HepG2 (cell line): ENCODE data around the gene INO80. TPM values are rescaled to one million over a fixed set of nuclear protein-coding genes. Genes with fewer than 3 reads are reported as not detected.

Source experiments
- ATAC-seq: fragments of 200-7000 bp; cut with Tn5 transposase; 3 replicates; pipeline ENCODE4 v1.9.1; 2020; ENCODE audit warnings: mild to moderate bottlenecking, moderate library complexity
- BruUV-seq: library from RNA; stranded (reverse); fragments of 400-500 nt; replicated peaks from 2 replicates; lab custom pipeline; 2021; lab: Mats Ljungman, UMichigan
- CTCF ChIA-PET: fragments of 300-600 bp; formaldehyde crosslinking; extraction: SDS; loops from one replicate; lab custom pipeline; 2021; ENCODE audit warnings: low total read pairs, inconsistent platforms, low intra/inter-chr PET ratio; lab: Yijun Ruan, JAX
- POLR2A ChIA-PET: fragments of 350-600 bp; sonication (Branson Sonifier 250); formaldehyde crosslinking; loops from one replicate; lab custom pipeline; 2020; ENCODE audit warnings: antibody characterized with exemption, inconsistent platforms; lab: Yijun Ruan, JAX
- DNase-seq: peaks from one replicate; pipeline ENCODE4 v3.0.0-alpha.2; 2015; ENCODE audit warnings: low spot score
- FAIRE-seq: peaks from 3 replicates; lab custom pipeline; 2011; peaks lifted over from hg19 to GRCh38; lab: Jason Lieb, UNC
- H2AFZ ChIP-seq: one replicate; pipeline ENCODE4 v1.6.1; 2011; ENCODE audit warnings: low read length, inconsistent platforms
- H3K27ac ChIP-seq: fragments of 300-600 bp; 3 replicates; pipeline ENCODE4 v1.8.0; 2011; ENCODE audit warnings: mixed run types, mild to moderate bottlenecking, mixed read lengths, low read length, inconsistent platforms; ENCODE audit not compliant: insufficient read depth; ENCODE audit errors: extremely low read length
- H3K27me3 ChIP-seq, 2 experiments: fragments of 200-600 bp in 1 of 2; 2 replicates in 1 of 2; 3 replicates in 1 of 2; pipeline versions ENCODE4 v1.6.0 to v1.8.0; 2011; ENCODE audit warnings: low read length in 2 of 2, mild to moderate bottlenecking in 2 of 2, moderate library complexity in 2 of 2, inconsistent platforms in 1 of 2; ENCODE audit not compliant: insufficient read depth in 2 of 2, control insufficient read depth in 1 of 2
- H3K36me3 ChIP-seq, 2 experiments: fragments of 200-600 bp in 1 of 2; replicated peaks in 1 of 2; 2 replicates in 1 of 2; 3 replicates in 1 of 2; pipeline versions ENCODE4 v1.5.1 to v1.8.0; 2011; ENCODE audit warnings: low read length in 2 of 2, inconsistent platforms in 1 of 2; ENCODE audit not compliant: insufficient read depth in 2 of 2, control insufficient read depth in 1 of 2
- H3K4me1 ChIP-seq: 2 replicates; pipeline ENCODE4 v1.5.1; 2012; ENCODE audit warnings: low read length, inconsistent platforms; ENCODE audit not compliant: insufficient read depth
- H3K4me2 ChIP-seq: 2 replicates; pipeline ENCODE4 v1.6.0; 2011; ENCODE audit warnings: low read depth, low read length, inconsistent platforms
- H3K4me3 ChIP-seq, 3 experiments: fragments of 200-600 bp in 1 of 3; sonication (generic), shearing (Covaris generic) in 1 of 3; replicated peaks in 1 of 3; 2 replicates each; pipeline ENCODE4 v1.5.1; 2011 to 2016; ENCODE audit warnings: low read length in 3 of 3, inconsistent platforms in 2 of 3, low read depth in 2 of 3, mild to moderate bottlenecking in 2 of 3, control low read depth in 1 of 3, mixed read lengths in 1 of 3; ENCODE audit not compliant: insufficient read depth in 1 of 3
- H3K79me2 ChIP-seq: one replicate; pipeline ENCODE4 v1.6.1; 2011; ENCODE audit warnings: low read length, inconsistent platforms; ENCODE audit not compliant: insufficient read depth
- H3K9ac ChIP-seq: 2 replicates; pipeline ENCODE4 v1.6.0; 2011; ENCODE audit warnings: mild to moderate bottlenecking, low read depth, low read length, inconsistent platforms; ENCODE audit not compliant: insufficient read depth
- H3K9me3 ChIP-seq: 2 replicates; pipeline ENCODE4 v1.5.1; 2012; ENCODE audit warnings: mild to moderate bottlenecking, low read length
- H4K20me1 ChIP-seq: 2 replicates; pipeline ENCODE4 v1.6.0; 2011; ENCODE audit warnings: inconsistent platforms, mild to moderate bottlenecking, low read length, moderate library complexity; ENCODE audit not compliant: insufficient read depth
- CREB1 ChIP-seq, 2 experiments: fragments of 450-650 bp in 1 of 2; IDR thresholded peaks; 2 replicates each; pipeline ENCODE4 v1.6.1; 2016 to 2017; ENCODE audit warnings: control low read depth in 1 of 2, mild to moderate bottlenecking in 1 of 2, missing compliant biosample characterization in 1 of 2, missing genetic modification characterization in 1 of 2
- MAFF ChIP-seq: IDR thresholded peaks from 2 replicates; pipeline ENCODE4 v1.6.1; 2011; ENCODE audit warnings: low read depth, low read length, improper control_type of control experiment
- MAFK ChIP-seq, 2 experiments: IDR thresholded peaks in 1 of 2; conservative IDR thresholded peaks in 1 of 2; 2 replicates each; pipeline ENCODE4 v1.6.1; 2011; ENCODE audit warnings: improper control_type of control experiment in 2 of 2, low read length in 2 of 2
- MED1 ChIP-seq: sonication (generic); formaldehyde crosslinking; IDR thresholded peaks from 2 replicates; pipeline ENCODE4 v1.4.0; 2020; ENCODE audit warnings: missing genetic modification reagents
- MTF2 ChIP-seq: sonication (generic); formaldehyde crosslinking; IDR thresholded peaks from 2 replicates; pipeline ENCODE4 v1.5.0; 2020; ENCODE audit warnings: missing genetic modification reagents, borderline replicate concordance
- PBX2 ChIP-seq: IDR thresholded peaks from 2 replicates; pipeline ENCODE4 v1.6.1; 2016; ENCODE audit warnings: control low read depth
- TOE1 ChIP-seq: sonication (generic); formaldehyde crosslinking; IDR thresholded peaks from 2 replicates; pipeline ENCODE4 v1.4.0; 2020; ENCODE audit warnings: mild to moderate bottlenecking, missing genetic modification reagents
- ZFP1 ChIP-seq: IDR thresholded peaks from 2 replicates; pipeline ENCODE4 v1.6.1; 2016
- ZNF20 ChIP-seq: sonication (generic); formaldehyde crosslinking; IDR thresholded peaks from 2 replicates; pipeline ENCODE4 v1.4.0; 2020; ENCODE audit warnings: mild to moderate bottlenecking, moderate library complexity, missing genetic modification reagents
- ZNF256 ChIP-seq: sonication (generic); formaldehyde crosslinking; conservative IDR thresholded peaks from 2 replicates; pipeline ENCODE4 v1.4.0; 2020; ENCODE audit warnings: missing genetic modification reagents
- ZNF616 ChIP-seq: sonication (generic); formaldehyde crosslinking; IDR thresholded peaks from 2 replicates; pipeline ENCODE4 v1.5.0; 2020; ENCODE audit warnings: low read depth, mild to moderate bottlenecking, missing genetic modification reagents
- ZNF747 ChIP-seq: sonication (generic); formaldehyde crosslinking; IDR thresholded peaks from 2 replicates; pipeline ENCODE4 v1.8.1; 2023; ENCODE audit warnings: missing genetic modification reagents, mild to moderate bottlenecking, borderline replicate concordance
- ZNF761 ChIP-seq: sonication (generic); formaldehyde crosslinking; conservative IDR thresholded peaks from 2 replicates; pipeline ENCODE4 v1.4.0; 2020; ENCODE audit warnings: mild to moderate bottlenecking, missing genetic modification reagents
- ZNF773 ChIP-seq: sonication (generic); formaldehyde crosslinking; IDR thresholded peaks from 2 replicates; pipeline ENCODE4 v1.4.0; 2020; ENCODE audit warnings: missing genetic modification reagents, borderline replicate concordance
- WGBS: methylation state at CpG from one replicate; pipeline ENCODE4 v1.1.6; 2017; ENCODE audit warnings: low lambda C conversion rate; 5-methylcytosine and 5-hydroxymethylcytosine counted together
- in situ Hi-C: cut with HindIII; loops from 2 replicates; pipeline ENCODE4 v1.10.0; 2017; ENCODE audit warnings: low pct_unique_long_range_greater_than_20kb; ENCODE audit not compliant: extremely low pct_ligation_motif_present
- intact Hi-C: fragments of 100-400 bp; cut with micrococcal nuclease; formaldehyde crosslinking; loops from one replicate; pipeline ENCODE4 v1.10.0; 2022; ENCODE audit not compliant: unreplicated experiment
- polyA plus RNA-seq, 8 experiments: library from polyadenylated mRNA; depleted of rRNA in 3 of 8; stranded (reverse) in 7 of 8; unstranded in 1 of 8; fragments of >200 nt; fragmentation: Illumina TruSeq in 4 of 8; extraction: Trizol in 4 of 8; gene quantifications; 2 replicates each; pipeline versions ENCODE4 v1.2.1 to v1.2.3, GENCODE V29; 2011 to 2016; ENCODE audit warnings: low read depth in 4 of 8, missing spikeins in 1 of 8, mixed read lengths in 1 of 8; ENCODE audit not compliant: insufficient read depth in 1 of 8
- total RNA-seq, 5 experiments: library from RNA; depleted of rRNA; stranded (reverse); fragments of >200 nt; fragmentation: Illumina TruSeq; extraction: Trizol; gene quantifications; 2 replicates each; pipeline ENCODE4 v1.2.3, GENCODE V29; 2016; ENCODE audit warnings: low read depth in 1 of 5
- TF ChIP-seq, protein P1 (sequence below): sonication (generic); formaldehyde crosslinking; conservative IDR thresholded peaks from 2 replicates; pipeline ENCODE4 v1.4.0; 2020; ENCODE audit warnings: missing genetic modification reagents
- TF ChIP-seq, protein P2 (sequence below): sonication (generic); formaldehyde crosslinking; IDR thresholded peaks from 2 replicates; pipeline ENCODE4 v1.5.0; 2020; ENCODE audit warnings: mild to moderate bottlenecking, missing genetic modification reagents

INO80 gene
- total and polyA plus RNA-seq, 2 of the 13 experiments (the other 11 are each of a cell fraction or from before 2014, with no cell fraction given) = 3.6 to 14.8 TPM

DNA sequence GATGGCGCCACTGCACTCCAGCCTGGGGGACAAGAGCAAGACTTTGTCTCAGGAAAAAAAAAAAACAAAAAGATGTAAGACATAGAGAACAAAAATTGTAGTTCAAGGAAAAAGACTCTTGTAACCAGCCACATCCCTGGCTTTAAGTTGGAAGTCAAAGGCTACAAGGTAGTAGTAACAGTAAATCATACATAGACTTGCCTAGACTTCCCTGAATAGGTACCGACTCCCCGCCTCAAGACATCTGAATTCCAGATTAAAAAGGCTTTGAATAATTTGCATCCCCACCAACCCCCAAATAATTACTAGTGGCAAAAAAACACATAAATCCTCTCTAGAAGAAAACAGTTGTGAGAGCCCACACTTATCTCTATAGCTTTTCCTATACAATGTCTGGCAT, 55.6 kb downstream of the INO80 start:
- POLR2A ChIA-PET = no interaction called here
- Histone ChIP-seq H2AFZ (no peak overlapping the region), H3K27ac (no peak overlapping the region)

DNA sequence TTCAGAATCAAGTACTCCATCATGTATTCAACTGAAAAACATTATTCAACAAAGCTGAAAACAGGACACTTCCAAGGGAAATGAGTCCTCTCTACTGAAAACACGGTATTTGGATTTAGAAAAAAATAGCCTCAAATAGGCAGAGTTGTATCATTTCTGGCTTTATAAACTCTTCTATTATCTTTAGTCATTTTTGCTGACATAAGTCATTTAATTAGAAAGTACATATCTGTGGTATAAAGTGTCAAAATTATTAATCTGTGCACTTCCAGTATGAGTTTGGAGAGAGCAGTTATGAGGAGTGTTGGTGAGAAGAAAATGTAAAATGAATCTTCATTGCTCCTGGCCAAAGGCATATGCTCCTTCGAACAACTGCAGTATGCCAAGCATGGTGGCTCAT, 59.3 kb downstream of the INO80 start:
- Histone ChIP-seq H3K36me3 (peaks cover 21 to 70% of the 10 kb centered on the region in 2 experiments), H3K9ac (no peak overlapping the region), H3K9me3 (no peaks in the 10 kb centered on the region), H3K27me3 (no peaks in the 10 kb centered on the region), H3K27ac (no peak overlapping the region), H3K4me1 (no peaks in the 10 kb centered on the region), H4K20me1 (no peaks in the 10 kb centered on the region), H2AFZ (no peak overlapping the region), H3K4me2 (no peak overlapping the region), H3K4me3 (no peak overlapping the region), H3K79me2 (no peaks in the 10 kb centered on the region)
- BruUV-seq = no TSS peak
- ATAC-seq (no peak), FAIRE-seq (no peak), DNase-seq (no peak)
- WGBS = 99% methylated on average over 2 of the region's 2 CpGs
- POLR2A ChIA-PET = no interaction called here
- in situ Hi-C loops = no loop called here
- intact Hi-C loops = no loop called here
- CTCF ChIA-PET = no interaction called here
- TF ChIP-seq, protein P1, sequence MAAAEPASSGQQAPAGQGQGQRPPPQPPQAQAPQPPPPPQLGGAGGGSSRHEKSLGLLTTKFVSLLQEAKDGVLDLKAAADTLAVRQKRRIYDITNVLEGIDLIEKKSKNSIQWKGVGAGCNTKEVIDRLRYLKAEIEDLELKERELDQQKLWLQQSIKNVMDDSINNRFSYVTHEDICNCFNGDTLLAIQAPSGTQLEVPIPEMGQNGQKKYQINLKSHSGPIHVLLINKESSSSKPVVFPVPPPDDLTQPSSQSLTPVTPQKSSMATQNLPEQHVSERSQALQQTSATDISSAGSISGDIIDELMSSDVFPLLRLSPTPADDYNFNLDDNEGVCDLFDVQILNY (CRISPR knock-in tag) = no peak
- TF ChIP-seq MED1 (no peak), ZNF761 (CRISPR knock-in tag) (no peak), MTF2 (CRISPR knock-in tag) (no peak), ZNF20 (CRISPR knock-in tag) (no peak), ZNF616 (no peak), MAFF (peak; percentile 80), ZNF773 (CRISPR knock-in tag) (no peak), ZNF256 (CRISPR knock-in tag) (no peak), ZFP1 (CRISPR knock-in tag) (no peak), MAFK (conservative IDR thresholded peaks at IDR 0.05 in 1 of 2, IDR thresholded peaks at IDR 0.05 in 1 of 2; ENCODE audit: low read length in 2 of 2) (peak; percentile 76 to 92), ZNF747 (CRISPR knock-in tag) (no peak), TOE1 (CRISPR knock-in tag) (no peak), PBX2 (CRISPR knock-in tag) (no peak)
- TF ChIP-seq, protein P2, sequence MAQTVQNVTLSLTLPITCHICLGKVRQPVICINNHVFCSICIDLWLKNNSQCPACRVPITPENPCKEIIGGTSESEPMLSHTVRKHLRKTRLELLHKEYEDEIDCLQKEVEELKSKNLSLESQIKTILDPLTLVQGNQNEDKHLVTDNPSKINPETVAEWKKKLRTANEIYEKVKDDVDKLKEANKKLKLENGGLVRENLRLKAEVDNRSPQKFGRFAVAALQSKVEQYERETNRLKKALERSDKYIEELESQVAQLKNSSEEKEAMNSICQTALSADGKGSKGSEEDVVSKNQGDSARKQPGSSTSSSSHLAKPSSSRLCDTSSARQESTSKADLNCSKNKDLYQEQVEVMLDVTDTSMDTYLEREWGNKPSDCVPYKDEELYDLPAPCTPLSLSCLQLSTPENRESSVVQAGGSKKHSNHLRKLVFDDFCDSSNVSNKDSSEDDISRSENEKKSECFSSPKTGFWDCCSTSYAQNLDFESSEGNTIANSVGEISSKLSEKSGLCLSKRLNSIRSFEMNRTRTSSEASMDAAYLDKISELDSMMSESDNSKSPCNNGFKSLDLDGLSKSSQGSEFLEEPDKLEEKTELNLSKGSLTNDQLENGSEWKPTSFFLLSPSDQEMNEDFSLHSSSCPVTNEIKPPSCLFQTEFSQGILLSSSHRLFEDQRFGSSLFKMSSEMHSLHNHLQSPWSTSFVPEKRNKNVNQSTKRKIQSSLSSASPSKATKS (CRISPR knock-in tag) = no peak

More for the DNA sequence above, 55.6 kb downstream of the INO80 start:
- Histone ChIP-seq H3K9me3 (peaks cover 5% of the 10 kb centered on the region; the same call in 1 of the 2 replicates), H3K9ac (no peak overlapping the region), H3K4me2 (no peak overlapping the region), H3K27me3 (no peaks in the 10 kb centered on the region), H3K4me1 (no peaks in the 10 kb centered on the region), H3K36me3 (peaks cover 16 to 59% of the 10 kb centered on the region in 2 experiments), H4K20me1 (no peaks in the 10 kb centered on the region), H3K79me2 (no peaks in the 10 kb centered on the region), H3K4me3 (no peak overlapping the region)
- no peak for FAIRE-seq
- no peak for DNase-seq
- no peak for TF ChIP-seq CREB1 (IDR thresholded peaks at IDR 0.05)
- TF ChIP-seq CREB1 (CRISPR knock-in tag; IDR thresholded peaks at IDR 0.05) = no peak
- WGBS = 98% methylated on average over 3 of the region's 3 CpGs
- intact Hi-C loops (no loop called here), in situ Hi-C loops (no loop called here)
- no peak for ATAC-seq
- CTCF ChIA-PET = no interaction called here
- no TSS peak for BruUV-seq
